GM18907 (cell line): Measurements from ENCODE around the gene FAT1.
"Not testable (repeated sequence)": the region's sequence is repeated elsewhere in the genome, so short reads cannot be mapped to it uniquely, and the experiment has no call there.

Source experiments
- ATAC-seq: cut with Tn5 transposase; IDR thresholded peaks from one replicate; pipeline ENCODE4 v1.9.1; 2021; ENCODE audit warnings: mild to moderate bottlenecking, moderate library complexity; ENCODE audit not compliant: unreplicated experiment

The FAT1 gene

DNA sequence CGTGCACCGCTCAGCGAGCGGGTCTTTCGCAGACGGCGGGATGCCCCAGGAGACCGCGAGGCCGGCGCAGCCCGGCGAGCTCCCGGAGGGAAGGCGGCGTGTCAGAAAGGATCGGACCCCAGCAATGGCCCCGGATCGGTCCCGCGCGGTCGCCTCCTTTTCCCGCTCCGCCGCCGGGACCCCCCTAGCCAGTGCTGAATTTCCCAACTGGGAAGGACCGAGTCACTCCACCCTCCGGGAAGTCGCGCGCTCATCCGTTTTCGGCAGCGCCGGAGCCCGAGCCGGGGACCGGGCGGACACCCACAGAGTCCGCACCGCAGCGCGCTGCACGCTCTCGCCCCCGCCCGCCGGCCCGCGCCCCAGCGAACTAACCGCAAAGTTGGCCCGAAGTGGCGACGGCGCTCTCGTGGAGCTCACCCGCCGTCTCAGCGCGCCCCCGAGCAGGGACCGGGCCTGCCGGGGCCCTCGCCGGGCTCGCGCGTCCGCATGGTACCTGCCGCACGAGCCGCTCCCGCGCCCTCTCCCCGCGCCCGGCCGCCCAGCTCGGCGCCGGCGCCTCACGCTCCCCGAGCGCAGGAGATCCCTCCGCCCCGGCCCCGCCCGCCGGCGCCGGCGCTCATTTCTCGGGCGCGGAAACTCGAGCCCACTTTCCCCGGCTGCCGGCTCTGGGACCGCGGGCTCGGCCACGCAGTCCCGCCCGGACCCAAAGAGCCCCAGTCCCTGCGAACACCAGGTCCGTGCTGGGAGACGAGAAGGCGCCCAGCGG, at the start of gene FAT1:
FAT1 (minus strand) TSS at position 565 of the 766 bp plus-strand sequence. CDS start 14,029 bp downstream, outside the sequence.
- no peak for ATAC-seq

DNA sequence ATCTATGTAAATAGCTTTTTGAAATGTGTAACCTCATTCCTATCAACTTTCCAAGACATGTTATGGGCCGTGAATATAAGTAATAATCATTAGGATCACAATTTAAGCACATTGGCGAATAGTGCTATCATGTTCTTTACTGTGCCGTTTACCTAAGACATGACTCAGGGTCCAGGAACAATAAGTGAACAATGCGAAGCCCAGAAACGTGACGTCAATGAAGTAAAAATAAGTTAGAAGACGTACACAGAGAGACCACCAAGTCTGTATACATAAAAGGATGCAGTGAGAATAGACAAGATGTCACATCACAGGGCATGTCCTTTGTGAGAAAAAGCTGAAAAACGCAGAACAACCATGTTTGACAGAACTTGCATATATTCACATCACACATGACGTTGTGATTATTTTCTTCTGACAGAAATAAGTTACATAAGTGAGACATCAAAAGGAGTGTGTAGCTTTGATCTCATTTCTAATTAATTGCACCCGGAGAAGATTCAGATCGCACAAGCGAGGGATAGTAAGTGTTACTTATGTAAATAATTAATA, 49.4 kb upstream of the FAT1 start:
- ATAC-seq = no peak

DNA sequence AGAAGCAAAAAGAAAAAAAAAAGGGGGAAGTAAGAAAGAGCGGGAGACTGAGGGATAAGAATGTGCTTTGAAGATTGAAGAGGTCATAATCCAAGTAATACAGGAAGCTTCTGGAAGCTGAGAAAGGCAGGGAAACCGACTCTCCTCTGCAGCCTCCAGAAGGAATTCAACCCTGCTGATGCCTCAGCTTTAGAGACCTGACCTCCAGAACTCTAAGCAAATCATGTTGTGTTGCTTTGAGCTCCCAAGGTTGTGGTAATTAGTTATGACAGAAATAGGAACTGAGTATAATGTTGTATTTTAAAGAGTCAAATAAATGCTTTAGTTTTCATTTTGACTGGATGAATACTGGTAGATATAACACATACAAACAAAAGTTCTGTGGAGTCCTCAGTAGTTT, 48.0 kb upstream of the FAT1 start:
- no peak for ATAC-seq

- ATAC-seq = no peak
Observed at GRCh38 chr4:186770481-186771175, 47.0 kb upstream of the FAT1 start.

GRCh38 chr4:186767794-186768193, 44.1 kb upstream of the FAT1 start:
- no peak for ATAC-seq

- ATAC-seq = no peak
Observed at GRCh38 chr4:186765673-186766546, 42.3 kb upstream of the FAT1 start.

DNA sequence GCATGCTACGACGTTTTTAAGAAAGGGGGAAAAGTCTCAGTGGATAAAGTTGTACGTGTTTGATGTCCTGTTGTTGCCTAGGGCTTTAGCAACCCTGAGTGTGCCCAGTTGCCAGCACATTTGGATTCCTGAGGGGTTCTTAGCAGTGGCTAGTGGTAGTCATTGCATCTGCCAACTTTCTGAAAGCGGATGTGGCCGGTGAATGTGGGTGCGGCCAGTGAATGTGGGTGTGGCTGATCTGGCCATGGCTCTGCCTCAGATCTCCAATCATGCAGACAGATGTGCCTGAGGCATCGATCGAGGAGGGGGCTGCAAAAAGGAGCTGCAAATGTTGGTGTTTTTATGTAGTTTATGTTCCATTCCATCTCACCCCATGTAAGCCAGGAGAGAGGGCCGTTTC, 41.5 kb upstream of the FAT1 start:
- no peak for ATAC-seq

DNA sequence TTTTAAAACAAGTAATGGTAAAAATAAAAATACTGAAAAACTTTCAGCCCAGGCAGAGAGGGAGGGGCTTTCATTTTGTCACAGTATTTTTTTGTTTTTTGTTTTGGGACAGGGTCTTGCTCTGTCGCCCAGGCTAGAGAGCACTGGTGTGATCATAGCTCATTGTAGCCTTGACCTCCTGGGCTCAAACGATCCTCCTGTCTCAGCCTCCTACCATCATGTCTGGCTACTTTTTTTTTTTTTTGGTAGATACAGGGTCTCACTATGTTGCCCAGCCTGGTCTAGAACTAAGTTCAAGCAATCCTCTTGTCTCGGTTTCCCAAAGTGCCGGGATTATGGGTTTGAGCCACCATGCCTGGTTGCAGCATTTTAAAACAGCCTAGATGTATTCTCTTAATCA, 40.8 kb upstream of the FAT1 start:
- ATAC-seq = no peak

- ATAC-seq = no peak
Observed at GRCh38 chr4:186762865-186763264, 39.2 kb upstream of the FAT1 start.

DNA sequence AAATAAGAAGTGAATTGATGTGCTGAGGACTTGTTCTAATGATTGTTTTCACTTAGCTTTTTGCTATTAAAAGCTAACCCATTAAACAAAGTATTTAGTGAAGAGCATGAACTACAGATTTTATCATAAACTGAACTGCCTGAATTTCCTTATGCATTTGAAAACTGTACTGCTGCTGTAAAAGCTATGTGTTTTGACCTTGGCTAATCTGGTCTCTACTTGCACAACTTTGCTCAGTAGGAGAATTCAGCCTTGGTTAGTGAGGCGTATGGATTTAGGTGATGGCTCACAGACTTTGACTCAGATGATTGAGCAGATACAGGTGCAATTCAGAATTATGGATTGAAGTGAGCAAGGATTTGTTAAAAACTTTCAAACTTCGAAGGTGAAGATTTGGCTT, 38.7 kb upstream of the FAT1 start:
- no peak for ATAC-seq

- ATAC-seq = not testable (repeated sequence)
Observed at GRCh38 chr4:186761956-186762355, 38.3 kb upstream of the FAT1 start.

DNA sequence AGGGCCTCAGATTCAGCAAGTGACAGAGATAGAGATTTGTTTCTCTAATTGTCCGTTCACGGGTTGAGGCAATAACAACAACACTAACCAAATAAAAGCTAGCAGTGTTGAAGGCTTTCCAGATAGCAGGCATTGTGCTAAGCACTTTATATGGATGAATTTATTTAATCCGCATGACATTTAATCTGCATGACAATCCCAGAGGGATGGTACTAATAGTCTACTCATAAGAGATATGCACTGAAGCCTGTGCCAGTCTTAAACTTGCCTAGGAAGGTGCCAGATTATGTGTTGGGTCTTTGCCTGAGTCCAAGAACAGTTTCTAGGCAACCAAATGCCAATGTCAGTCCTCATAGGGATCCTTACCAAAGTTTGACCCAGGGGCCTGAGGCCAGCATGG, 37.7 kb upstream of the FAT1 start:
- no peak for ATAC-seq

GRCh38 chr4:186760576-186760975, 36.9 kb upstream of the FAT1 start:
- ATAC-seq = no peak

- no peak for ATAC-seq
Observed at GRCh38 chr4:186759990-186760389, 36.3 kb upstream of the FAT1 start.

GRCh38 chr4:186758929-186759682, 35.5 kb upstream of the FAT1 start:
- ATAC-seq = no peak

GRCh38 chr4:186757696-186758355, 34.2 kb upstream of the FAT1 start:
- no peak for ATAC-seq

DNA sequence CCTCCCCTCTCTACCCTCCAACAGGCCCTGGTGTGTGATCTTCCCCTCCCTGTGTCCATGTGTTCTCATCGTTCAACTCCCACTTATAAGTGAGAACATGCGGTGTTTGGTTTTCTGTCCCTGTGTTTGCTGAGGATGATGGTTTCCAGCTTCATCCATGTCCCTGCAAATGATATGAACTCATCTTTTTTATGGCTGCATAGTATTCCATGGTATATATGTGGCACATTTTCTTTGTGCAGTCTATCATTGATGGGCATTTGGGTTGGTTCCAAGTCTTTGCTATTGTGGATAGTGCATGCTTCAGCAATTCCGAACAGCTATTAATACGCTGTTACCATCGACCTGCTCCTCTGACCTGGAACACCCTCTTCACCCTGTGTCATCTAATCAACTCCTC, 32.9 kb upstream of the FAT1 start:
- not testable (repeated sequence) for ATAC-seq

DNA sequence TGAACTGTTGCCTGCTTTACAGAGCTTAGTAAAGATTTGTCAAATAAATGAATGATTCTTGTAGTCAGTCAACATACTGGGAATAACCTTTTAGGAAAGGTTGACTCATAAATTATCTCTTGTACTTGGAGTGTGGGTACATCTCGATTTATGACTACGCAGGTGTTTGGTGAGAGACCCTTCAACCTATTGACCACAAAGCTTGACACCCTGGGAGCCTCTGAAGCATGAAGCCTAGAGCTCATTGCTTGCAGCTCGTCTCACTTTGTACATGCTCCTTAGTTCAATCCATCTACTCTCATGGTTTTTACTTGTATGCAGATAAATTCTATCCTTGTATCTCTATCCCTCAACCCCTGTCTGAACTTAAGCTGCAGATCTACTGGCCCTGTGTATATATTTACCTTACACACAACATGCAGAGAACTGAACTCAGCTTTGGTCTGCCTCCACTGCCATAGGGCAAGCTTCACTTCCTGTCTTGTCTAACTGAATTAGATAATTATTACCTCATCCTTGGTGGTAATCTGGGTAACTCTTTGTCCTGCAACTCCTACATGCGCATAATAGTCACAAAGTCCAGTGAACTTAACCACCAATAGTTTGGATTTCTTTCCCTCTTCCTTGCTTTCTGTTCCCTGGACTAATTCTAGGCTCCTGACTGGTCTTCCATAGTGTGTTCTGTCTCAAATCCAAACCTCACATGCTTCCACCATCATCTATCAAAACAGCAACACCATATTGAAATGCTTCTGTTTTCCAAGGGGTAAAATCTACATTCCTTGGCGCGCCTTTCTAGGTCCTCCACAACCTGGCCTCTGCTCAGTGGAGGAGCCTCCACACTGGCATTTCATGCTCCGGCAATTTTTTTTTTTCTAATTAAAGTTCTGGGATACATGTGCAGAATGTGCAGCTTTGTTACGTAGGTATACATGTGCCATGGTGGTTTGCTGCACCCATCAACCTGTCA, 32.2 kb upstream of the FAT1 start:
- peak; percentile 94 for ATAC-seq

- ATAC-seq = no peak
Observed at GRCh38 chr4:186754976-186755375, 31.3 kb upstream of the FAT1 start.
